ENCODE data around the gene AASS.

DNA sequence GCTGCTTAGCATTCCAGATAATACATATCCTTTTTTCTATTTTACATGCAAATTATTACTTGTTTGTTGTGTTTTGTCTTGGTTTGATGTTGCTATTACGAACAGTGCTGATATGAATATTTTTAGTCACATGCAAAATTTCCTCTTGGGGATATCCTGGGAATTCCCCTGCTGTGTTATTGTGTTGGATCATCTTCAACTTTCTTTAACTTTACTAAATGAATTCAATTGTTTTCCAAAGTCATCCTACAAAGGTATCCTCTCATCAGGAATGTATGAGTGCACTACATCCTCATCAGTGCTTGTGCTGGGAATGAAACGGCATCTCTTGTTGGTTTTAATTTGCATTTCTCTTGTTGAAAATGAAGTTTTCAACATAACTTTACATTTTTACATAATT lies 87.1 kb downstream of the AASS start:
- TF ChIP-seq CTCF (IDR thresholded peaks at IDR 0.05) (no peak), POLR2A (IDR thresholded peaks at IDR 0.05) (no peak)
